Measurements from ENCODE around the gene TENT5C.

Gene TENT5C

DNA sequence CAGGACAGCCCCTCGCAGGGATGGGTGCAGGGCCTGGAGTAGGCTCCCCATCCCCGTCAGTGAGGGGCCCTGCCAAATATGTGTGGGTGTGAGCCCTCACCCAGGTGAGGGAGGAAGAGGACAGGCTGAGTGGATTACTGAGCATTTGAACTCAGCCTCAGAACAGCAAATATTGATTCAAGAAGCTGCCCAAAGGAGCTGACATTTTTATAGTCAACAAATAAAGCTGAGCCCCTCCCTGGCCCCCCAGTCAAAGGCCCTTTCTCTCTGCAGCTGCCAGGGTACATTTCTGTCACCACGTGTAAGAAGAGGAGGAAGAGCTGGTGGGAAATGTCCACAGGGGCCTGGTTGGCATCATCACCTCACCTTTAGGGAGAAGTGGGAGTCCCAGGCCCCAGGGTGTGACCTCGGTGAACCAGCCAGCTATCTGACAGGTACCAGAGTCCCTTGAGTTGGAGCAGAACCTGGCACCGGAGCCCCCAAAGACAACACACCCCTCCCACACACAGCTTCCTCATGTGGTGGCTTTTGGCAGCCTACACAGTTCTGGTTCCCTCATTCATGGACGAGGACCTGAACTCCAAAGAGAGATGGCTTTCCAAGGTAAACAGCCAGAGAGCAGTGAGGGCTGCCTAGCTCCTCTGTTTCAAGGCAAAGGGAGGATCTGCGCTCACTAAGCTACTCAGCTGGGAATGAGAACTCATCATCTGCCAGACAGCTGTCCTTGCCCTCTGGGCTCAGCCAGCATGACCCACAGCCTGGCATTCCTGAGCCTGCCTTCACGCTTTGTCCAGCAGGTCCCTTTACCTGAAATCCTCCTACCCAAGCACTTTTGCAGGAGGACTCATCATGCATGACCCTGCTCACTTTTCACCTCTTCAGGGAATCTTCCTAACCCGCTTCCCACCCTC lies 43.0 kb upstream of the TENT5C start:
- H3K27ac ChIP-seq = peak overlapping the region; percentile 74
- TF ChIP-seq, protein P1, sequence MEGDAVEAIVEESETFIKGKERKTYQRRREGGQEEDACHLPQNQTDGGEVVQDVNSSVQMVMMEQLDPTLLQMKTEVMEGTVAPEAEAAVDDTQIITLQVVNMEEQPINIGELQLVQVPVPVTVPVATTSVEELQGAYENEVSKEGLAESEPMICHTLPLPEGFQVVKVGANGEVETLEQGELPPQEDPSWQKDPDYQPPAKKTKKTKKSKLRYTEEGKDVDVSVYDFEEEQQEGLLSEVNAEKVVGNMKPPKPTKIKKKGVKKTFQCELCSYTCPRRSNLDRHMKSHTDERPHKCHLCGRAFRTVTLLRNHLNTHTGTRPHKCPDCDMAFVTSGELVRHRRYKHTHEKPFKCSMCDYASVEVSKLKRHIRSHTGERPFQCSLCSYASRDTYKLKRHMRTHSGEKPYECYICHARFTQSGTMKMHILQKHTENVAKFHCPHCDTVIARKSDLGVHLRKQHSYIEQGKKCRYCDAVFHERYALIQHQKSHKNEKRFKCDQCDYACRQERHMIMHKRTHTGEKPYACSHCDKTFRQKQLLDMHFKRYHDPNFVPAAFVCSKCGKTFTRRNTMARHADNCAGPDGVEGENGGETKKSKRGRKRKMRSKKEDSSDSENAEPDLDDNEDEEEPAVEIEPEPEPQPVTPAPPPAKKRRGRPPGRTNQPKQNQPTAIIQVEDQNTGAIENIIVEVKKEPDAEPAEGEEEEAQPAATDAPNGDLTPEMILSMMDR (conservative IDR thresholded peaks at IDR 0.05) = no peak
- no peak for TF ChIP-seq ZFX (IDR thresholded peaks at IDR 0.05)

DNA sequence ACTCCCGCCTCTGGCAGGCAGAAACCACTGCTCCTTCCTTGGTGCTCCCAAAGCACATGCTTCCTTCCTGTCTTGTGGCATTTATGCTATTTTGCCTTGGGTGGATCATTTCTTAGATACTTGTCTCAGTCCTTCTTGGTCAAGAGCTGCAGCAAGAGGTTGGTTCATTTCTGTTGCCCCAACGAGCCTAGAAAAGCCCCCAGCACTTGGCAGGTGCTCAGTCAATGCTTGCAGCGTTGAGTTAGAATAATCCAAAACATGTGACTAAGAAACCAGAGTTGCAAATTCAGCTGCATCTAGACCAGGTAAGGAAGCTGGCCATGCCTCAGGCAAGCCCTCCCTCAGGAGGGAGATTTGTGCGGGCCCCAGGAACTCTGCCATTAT lies 42.4 kb upstream of the TENT5C start:
- peak overlapping the region; percentile 74 for H3K27ac ChIP-seq
- TF ChIP-seq ZFX (IDR thresholded peaks at IDR 0.05) = no peak
- TF ChIP-seq, protein P1 (conservative IDR thresholded peaks at IDR 0.05) = no peak

DNA sequence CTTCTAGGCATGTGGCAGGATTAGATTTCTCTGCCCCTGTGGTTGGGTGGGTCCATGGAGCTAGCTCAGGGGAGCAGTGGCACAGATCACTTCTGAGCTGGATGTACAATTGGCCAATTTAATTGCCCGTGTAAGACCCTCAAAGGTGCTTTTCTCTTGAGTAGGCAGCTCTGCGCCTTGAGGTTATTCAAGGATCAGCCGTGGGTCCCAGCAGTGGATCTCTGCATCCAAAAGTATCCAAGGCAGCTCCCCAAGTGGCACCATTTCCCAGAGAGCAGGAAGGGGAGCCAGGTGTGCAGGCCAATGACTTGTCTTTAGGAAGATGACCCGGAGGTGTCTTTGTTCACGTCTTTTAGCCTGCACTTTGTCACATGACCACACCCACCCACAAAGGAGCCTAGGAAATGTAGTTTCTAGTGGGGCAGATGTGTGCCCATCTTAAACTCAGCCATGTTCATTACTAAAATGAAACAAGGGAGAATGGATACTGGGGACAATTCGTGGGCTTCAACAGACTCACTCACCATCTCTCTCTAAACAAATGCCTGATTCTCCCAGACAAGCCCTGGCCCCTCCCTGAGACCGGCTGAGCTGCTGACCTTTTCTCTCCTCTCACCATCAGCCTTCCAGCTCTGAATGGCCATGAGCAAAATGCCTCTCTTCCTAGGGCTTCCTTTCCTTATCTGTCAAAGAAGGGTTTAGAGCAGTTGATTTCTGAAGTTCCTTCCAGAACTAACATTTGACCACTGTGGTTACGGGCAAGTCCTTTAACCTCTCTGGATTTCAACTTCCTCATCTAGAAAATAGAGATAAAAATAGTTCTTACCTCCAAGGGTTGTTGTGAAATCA lies 41.4 kb upstream of the TENT5C start:
- TF ChIP-seq, protein P1 (conservative IDR thresholded peaks at IDR 0.05) = no peak
- no peak for TF ChIP-seq ZFX (IDR thresholded peaks at IDR 0.05)
- peak overlapping the region; percentile 74 for H3K27ac ChIP-seq

DNA sequence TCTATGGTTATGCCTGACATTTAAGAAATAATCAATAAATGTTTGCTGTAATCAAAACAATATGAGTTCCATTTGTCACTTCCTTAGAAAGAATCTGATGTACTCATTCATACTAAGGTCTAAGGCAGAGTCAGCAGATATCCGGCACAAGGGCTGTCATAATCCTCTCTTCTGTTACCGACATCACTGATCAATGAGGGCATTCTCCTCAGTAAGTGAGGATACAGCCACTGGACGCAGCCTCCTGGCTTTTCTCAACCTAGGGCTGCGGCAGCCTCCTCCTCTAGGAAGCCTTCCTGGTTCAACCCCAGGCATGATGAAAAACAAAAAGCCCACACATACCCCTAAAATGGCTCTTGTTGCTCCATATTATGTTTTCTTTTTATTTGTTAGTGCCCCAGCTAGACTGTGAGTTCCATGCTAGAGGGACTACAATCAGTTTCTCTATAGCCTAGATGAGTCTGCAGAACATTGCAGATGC lies 40.7 kb upstream of the TENT5C start:
- TF ChIP-seq, protein P1 (conservative IDR thresholded peaks at IDR 0.05) = no peak
- TF ChIP-seq ZFX (IDR thresholded peaks at IDR 0.05) = no peak
- H3K27ac ChIP-seq = no peak overlapping the region

DNA sequence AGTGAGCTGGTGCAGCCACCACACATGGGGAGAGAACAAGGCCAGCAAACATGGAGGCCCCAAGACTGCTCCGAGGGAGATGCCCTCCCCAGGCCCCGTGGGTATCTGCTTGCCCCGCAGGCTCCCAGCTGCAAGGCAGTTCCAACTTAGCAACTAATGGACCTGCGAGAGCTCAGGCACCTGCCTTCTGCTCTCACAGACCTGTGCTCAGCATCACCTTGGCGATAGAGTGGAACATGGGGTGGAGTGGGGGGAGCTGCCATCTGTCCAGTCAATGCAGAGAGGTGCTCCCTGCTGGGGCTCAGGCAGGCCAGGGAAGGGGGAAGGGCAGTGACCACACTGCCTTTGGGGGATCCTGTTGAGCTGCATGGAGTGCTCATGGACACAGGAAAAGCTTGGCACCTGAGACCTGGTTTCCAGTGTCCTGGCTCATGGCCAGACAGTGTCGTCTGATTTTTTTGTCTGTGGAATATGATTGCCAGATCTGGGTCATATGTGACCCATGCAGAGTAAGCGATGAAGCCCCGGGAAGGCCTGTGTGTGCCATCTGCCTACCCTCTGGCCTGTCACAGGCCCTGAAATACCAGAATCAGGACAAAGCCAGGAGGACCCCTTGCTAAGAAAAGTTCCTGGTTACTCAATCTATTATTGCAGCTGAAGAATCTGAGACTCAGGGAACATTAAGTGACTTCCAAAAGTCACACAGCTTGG lies 39.9 kb upstream of the TENT5C start:
- H3K27ac ChIP-seq = no peak overlapping the region
- no peak for TF ChIP-seq ZFX (IDR thresholded peaks at IDR 0.05)
- TF ChIP-seq, protein P1 (conservative IDR thresholded peaks at IDR 0.05) = no peak

DNA sequence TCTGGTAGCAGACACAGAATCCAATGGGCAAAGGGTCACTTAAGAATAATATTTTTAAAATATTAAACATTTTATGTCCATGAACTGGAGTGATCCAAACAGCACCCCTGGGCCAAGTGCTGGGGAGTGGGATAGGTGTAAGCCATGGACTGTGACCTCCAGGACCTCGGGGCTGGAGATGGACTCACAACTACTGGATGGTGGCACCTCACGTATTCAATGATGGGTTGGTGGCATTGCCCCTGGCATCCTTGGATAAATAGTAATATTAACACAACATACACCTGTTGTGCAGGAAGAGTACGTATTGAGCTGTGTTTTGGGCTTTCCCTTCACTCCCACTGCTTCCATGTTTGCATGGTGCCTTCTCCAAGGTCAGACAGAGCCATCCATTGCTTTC lies 39.3 kb upstream of the TENT5C start:
- TF ChIP-seq, protein P1 (conservative IDR thresholded peaks at IDR 0.05) = no peak
- no peak for TF ChIP-seq ZFX (IDR thresholded peaks at IDR 0.05)
- no peak overlapping the region for H3K27ac ChIP-seq

Data from C4-2B (cell line).